HG03442 (cell line): ENCODE data around the gene FAM184A.

ENCODE experiments used
- ATAC-seq: cut with Tn5 transposase; IDR thresholded peaks from one replicate; pipeline ENCODE4 v1.9.1; 2021; ENCODE audit warnings: mild to moderate bottlenecking, moderate library complexity; ENCODE audit not compliant: unreplicated experiment

Gene FAM184A

DNA sequence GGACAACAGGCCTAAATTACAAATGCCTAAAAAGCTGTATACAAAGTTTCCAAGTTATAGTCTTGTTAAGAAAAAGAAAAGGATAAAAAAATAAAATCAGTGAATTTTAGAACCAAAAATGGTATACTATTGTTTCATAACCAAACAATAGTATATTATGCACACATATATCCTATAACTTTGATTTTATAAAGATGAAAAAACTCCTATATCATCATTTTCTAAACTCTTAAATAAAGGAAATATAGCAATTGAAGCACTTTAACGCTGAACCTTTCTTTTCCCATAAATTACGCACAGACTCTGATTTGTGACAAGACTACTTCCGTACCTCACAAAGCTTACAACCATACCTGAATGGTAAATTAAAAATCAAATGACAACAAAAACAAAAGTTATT, 107.6 kb downstream of the FAM184A start:
- no peak for ATAC-seq

DNA sequence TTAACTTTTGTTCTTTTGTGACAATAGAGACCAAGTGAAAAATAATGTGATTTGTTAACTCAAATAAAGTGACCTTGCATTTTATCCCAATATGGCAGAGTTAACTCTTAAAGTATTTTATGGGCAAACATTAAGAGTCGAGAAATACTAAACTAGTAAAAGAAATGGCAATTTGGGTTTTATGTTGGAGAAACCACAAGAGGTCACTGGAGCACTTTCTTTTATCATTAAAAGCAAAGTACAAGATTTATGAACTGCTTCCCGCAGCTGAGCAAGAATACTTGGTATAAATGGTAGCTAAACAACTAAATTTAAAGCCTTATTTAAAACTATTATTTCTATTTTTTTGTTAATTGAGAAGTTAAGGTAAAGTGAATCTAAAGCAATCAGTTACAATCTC, 110.0 kb downstream of the FAM184A start:
- ATAC-seq = no peak

DNA sequence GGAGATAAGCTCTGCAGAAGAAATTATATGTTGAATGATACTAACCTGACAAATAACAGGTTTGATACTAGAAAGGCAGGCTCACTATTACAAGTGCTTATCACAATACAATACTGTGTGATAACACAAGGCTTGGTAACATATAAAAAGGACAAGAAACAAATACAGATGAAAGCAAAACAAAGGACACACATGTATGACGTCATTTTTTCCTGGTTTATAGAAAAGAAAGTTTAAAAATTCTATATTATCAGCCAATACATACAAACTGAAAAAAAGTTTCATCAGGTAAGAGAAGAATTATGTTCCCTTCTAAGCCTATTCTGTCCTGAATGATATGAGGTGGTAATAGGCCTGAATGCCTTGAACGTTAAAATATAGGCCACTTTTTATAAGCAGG, 111.2 kb downstream of the FAM184A start:
- ATAC-seq = no peak

- no peak for ATAC-seq
Observed at GRCh38 chr6:118965843-118966370, 112.6 kb downstream of the FAM184A start.

- ATAC-seq = no peak
Observed at GRCh38 chr6:118965371-118965770, 113.1 kb downstream of the FAM184A start.

- no peak for ATAC-seq
Observed at GRCh38 chr6:118963003-118963402, 115.5 kb downstream of the FAM184A start.

- ATAC-seq = no peak
Observed at GRCh38 chr6:118959903-118960302, 118.6 kb downstream of the FAM184A start.

DNA sequence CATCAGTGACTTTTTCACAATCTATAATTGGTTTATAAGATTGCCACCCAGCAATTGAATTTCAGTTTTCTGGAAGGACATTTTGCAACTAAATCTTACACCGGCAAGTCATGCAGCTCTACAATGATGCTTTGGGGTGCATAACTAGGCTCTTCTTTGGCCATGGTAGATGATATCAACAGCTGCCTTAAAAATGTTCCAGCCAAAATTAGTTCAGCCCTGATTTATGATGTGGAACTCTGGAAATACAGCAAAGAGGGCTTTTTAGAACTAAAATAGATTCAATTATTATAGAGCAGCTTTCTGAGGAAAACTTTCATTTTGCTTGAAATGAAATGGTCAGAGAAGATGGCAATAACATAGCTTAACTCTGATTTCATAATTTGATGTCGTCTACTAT, 125.1 kb downstream of the FAM184A start:
- ATAC-seq = no peak

GRCh38 chr6:118952683-118953082, 125.8 kb downstream of the FAM184A start:
- no peak for ATAC-seq

- no peak for ATAC-seq
Observed at GRCh38 chr6:118945217-118945616, 133.2 kb downstream of the FAM184A start.

- no peak for ATAC-seq
Observed at GRCh38 chr6:118940770-118941169, 137.7 kb downstream of the FAM184A start.

DNA sequence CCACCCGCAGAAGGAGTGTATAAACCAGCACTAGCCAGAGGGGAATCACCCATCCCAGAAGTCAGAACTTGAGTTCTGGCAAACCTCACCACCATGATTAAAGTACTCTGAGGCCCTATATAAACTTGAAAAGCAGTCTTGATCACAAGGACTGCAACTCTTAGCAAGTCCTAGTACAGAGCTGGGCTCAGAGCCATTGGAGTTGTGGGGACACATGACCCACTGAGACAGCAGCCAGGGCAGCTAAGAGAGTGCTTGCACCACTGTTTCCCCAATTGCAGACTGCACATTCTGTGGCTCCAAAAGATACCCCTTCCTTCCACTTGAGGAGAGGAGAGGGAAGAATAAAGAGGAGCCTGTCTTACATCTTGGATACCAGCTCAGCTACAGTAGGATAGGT, 138.8 kb downstream of the FAM184A start:
- no peak for ATAC-seq

DNA sequence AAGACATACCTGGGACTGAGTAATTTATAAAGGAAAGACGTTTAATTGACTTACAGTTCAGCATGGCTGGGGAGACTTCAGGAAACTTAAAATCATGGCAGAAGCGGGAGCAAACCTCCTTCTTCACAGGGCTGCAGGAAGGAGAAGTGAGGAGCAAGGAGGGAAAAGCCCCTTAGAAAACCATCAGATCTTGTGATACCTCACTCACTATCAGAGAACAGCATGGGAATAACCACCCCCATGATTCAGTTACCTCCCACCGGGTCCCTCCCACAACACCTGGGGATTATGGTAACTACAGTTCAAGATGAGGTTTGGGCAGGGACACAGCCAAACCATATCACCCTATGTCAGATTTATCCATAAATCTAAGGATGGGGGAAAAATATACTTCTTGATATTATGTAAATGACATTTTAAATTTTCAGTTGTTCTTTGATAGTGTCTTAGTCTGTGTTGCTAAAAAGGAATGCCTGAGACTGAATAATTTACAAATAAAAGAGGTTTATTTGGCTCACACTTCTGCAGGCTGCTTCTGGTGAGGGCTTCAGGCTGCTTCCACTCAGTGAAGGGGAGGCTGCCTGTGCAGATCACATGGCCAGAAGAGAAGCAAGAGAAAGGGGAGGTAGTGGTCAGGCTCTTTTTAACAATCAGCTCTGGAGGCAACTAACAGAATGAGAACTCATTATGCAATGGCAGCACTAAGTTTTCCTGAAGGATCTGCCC, 142.3 kb downstream of the FAM184A start:
- no peak for ATAC-seq

DNA sequence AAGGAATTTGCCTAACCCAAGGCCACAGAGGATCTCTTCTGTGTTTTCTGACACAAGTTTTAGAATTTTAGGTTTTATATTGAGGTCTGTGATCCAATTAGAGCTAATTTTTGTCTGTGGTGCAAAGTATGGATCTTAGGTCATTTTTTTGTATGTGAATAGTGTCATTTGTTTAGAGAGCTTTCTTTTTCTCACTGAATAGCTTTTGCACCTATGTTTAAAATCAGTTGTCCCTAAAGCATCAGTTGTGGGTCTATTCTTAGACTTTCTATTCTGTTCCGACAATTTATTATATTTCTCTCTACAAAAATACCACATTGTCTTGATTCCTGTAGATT, 143.2 kb downstream of the FAM184A start:
- peak; percentile 2 for ATAC-seq

GRCh38 chr6:118934461-118935330, 143.8 kb downstream of the FAM184A start, which contains the start of gene MCM9:
Gene MCM9 (minus strand): TSS chr6:118935159. CDS start chr6:118931723, 3,436 bp downstream.
- peak; percentile 96 for ATAC-seq

- ATAC-seq = no peak
Observed at GRCh38 chr6:118933855-118934460, 144.5 kb downstream of the FAM184A start.

GRCh38 chr6:118932421-118932820, 146.0 kb downstream of the FAM184A start:
- no peak for ATAC-seq

GRCh38 chr6:118931436-118931835, 147.0 kb downstream of the FAM184A start:
- no peak for ATAC-seq

- ATAC-seq = no peak
Observed at GRCh38 chr6:118930680-118931079, 147.8 kb downstream of the FAM184A start.

DNA sequence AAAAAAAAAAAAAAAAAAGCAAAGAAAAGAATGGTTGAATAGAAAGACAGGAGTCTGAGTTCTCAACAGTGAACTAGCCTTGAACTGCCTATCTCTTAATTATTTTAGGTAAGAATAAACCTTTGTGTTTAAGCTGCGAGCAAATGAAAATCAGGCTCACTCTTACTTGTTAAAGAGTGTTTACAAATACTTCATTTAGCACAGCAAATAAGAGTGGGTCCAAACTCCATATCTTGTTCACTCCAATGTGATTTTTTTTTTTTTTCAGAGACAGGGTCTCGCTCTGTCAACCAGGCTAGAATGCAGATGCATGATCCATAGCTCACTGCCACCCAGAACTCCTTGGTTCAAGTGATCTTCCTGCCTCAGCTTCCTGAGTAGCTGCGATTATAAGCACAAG, 155.4 kb downstream of the FAM184A start:
- ATAC-seq = no peak

- ATAC-seq = peak; percentile 67
Observed at GRCh38 chr6:118921084-118921483, 157.4 kb downstream of the FAM184A start.

DNA sequence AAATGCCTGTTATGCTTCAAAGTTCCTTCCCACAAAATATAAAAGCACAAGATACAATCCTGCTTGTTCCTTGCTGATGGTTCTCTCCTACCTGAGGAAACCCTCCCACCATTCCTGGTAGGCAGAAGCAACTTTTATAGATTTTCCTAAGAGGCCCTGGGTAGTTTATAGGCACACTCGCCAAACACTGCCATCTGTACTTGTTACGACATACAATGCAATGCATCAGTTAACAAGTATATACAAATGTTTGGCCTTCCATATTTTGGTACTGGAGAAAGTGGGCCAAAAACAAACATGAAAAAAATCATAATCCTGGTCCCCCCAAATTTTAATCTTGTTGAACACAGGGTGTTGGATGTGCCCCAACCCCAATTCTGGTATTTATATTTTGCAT, 160.1 kb downstream of the FAM184A start:
- ATAC-seq = no peak
